Large intestine (tissue), 3 donors: ENCODE results near the gene RNF130. TPM values are rescaled to one million over a fixed set of nuclear protein-coding genes. Genes with fewer than 3 reads are reported as not detected.

Source experiments
- DNase-seq, 2 donors: peaks; one replicate each; pipeline versions ENCODE4 v3.0.0 to v3.0.0-alpha.2; 2013
- H3K27ac ChIP-seq: one replicate; pipeline ENCODE4 v1.5.1; 2013; ENCODE audit warnings: low read length
- H3K27me3 ChIP-seq: 2 replicates; pipeline ENCODE4 v1.6.1; 2013; ENCODE audit warnings: low read length; ENCODE audit not compliant: control insufficient read depth, insufficient read depth
- H3K36me3 ChIP-seq: 2 replicates; pipeline ENCODE4 v1.6.1; 2013; ENCODE audit warnings: low read length; ENCODE audit not compliant: control insufficient read depth, insufficient read depth
- H3K4me1 ChIP-seq: one replicate; pipeline ENCODE4 v1.6.1; 2013; ENCODE audit warnings: low read length; ENCODE audit not compliant: control insufficient read depth, insufficient read depth
- H3K4me3 ChIP-seq: one replicate; pipeline ENCODE4 v1.5.1; 2013; ENCODE audit warnings: low read length
- H3K9me3 ChIP-seq: one replicate; pipeline ENCODE4 v1.6.1; 2013; ENCODE audit warnings: mild to moderate bottlenecking, low read depth, low read length, moderate library complexity; ENCODE audit not compliant: control insufficient read depth
- WGBS: methylation state at CpG from one replicate; pipeline ENCODE4 v1.1.5; 2013; ENCODE audit warnings: low lambda C conversion rate; ENCODE audit not compliant: insufficient coverage; 5-methylcytosine and 5-hydroxymethylcytosine counted together
- polyA plus RNA-seq: library from polyadenylated mRNA; unstranded; fragments of 120-200 nt; gene quantifications from one replicate; pipeline ENCODE4 v1.2.1, GENCODE V29; 2013

Gene RNF130
- polyA plus RNA-seq, 1 donor = 30.4 TPM

DNA sequence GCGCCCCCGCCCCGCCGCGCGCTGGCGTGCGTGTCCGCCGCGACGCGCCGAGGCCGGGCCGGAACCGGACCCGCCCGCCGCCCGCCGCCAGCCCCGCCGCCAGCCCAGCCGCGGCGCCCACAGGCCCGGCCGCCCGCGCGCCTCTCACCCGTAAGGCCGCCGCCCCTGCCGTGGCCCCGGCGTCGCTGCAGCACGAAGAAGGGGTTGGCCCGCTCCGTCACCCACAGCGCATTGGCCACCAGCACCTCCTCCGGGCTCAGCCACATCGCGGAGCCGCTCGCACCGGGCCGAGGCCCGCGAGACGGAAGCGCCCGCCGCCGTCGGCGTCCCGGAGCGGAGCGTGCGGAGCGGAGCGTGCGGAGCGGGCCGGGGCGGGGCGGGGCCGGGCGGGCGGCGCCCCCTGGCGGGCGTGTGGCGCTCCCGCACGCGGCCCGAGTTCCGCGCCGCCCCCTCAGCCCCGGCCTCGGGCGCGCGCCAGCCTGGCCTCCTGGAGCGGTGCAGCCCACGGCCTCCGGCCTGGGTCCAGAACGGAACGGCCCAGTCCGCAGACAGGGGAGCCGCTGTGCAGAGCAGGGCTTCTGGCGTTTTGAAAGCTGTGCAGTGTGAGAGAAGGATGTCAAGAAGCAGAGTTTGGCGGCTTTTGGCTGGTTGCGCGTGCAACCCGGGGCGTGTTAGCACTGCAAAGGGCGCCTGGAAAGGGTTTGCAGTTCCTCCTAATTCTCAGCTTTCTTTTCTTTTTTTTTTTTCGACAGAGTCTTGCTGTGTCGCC lies 163.8 kb downstream of the RNF130 start, which contains the start of gene TBC1D9B:
Gene TBC1D9B, minus strand, starts transcription at position 342 of the 769 bp plus-strand sequence. Its CDS starts 76 bp downstream, at position 266.
- Histone ChIP-seq H3K27ac (no peak within 1 kb of the TSS), H3K4me3 (peak within 1 kb of the TSS; percentile 71), H3K36me3 (peaks cover 24% of the 10 kb centered on the region), H3K4me1 (peaks cover 8% of the 10 kb centered on the region), H3K27me3 (no peaks in the 10 kb centered on the region), H3K9me3 (no peaks in the 10 kb centered on the region)
- no CpG with 5 or more reads among the region's 105 CpGs for WGBS
- peak; percentile 45 to 79 for DNase-seq

DNA sequence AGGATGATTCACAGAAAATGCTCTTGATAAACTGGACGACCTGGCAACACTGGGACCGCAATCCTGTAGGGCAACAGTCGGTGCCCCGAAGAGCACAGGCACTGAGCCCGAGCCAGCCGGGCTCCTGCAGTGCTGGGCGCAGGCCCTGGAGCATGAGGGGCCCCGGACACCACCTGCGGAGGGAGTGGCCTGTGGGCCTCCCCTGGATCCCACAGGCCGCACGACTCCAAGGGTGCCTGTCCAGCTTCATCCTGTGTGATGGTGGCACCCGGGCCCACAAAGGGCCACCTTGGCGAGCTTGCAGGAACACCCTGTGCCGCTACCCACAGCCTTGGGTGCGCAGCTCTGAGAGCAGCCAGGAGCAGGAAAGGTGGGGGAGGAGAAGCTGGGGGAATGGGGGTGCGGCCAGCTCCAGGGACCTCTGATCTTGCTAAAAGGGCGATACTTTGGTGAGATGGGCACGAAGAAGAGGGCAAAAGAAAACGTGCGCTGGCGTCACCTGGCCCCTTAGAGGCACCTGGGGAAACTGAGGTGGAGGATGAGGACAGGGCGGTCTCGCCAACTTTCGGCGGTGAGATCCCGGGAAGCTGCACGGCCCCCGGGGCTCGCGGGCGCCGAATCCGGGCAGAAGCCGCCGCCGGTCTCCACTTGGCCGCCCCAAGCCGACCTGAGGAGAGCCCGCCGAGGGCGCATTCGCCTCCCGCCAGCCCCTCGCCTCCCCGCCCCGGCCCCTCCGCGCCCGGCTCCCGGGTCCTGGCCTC lies 164.6 kb downstream of the RNF130 start:
- no CpG with 5 or more reads among the region's 50 CpGs for WGBS
- DNase-seq = peak; percentile 19 to 60
- Histone ChIP-seq H3K4me3 (peak overlapping the region; percentile 71), H3K27ac (no peak overlapping the region), H3K4me1 (peaks cover 8% of the 10 kb centered on the region), H3K36me3 (peaks cover 31% of the 10 kb centered on the region), H3K27me3 (no peaks in the 10 kb centered on the region), H3K9me3 (no peaks in the 10 kb centered on the region)

- H3K27ac ChIP-seq = no peak overlapping the region
- peak overlapping the region; percentile 71 for H3K4me3 ChIP-seq
Observed at GRCh38 chr5:179906294-179906794, 165.2 kb downstream of the RNF130 start.

DNA sequence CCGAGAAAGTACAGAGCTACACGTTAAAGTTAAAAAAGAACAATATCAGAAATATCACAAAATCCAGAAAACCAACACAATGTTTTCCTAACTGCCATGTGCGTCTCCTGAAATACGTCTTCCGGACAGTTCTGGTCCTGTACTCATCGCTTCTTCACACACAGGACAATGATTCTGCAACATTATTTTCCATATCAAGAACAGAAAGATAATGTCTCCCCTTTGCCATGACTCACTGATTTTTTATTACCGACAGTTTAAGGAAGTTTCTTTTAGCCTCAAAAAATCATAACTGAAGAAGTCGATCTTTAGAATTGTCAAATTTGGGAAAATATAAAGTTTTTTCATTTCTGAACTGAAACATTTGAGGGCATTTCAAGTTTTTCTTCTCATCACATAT lies 166.4 kb downstream of the RNF130 start:
- Histone ChIP-seq H3K27me3 (no peaks in the 10 kb centered on the region), H3K36me3 (peaks cover 41% of the 10 kb centered on the region), H3K4me3 (no peak overlapping the region), H3K27ac (no peak overlapping the region), H3K4me1 (peaks cover 8% of the 10 kb centered on the region), H3K9me3 (no peaks in the 10 kb centered on the region)
- DNase-seq = no peak
- WGBS = 97% methylated on average over 6 of the region's 8 CpGs

More at GRCh38 chr5:179906294-179906794, 165.2 kb downstream of the RNF130 start:
- Histone ChIP-seq H3K36me3 (peaks cover 33% of the 10 kb centered on the region), H3K9me3 (no peaks in the 10 kb centered on the region), H3K27me3 (no peaks in the 10 kb centered on the region), H3K4me1 (peaks cover 8% of the 10 kb centered on the region)
- DNase-seq = no peak
- 80% methylated on average over 2 of the region's 24 CpGs for whole genome bisulfite sequencing

Other genes with a start within 250 kb of the RNF130 start
- gene MRNIP, start 212.9 kb downstream of the RNF130 start, polyA plus RNA-seq = 39.4 TPM
- 83.0 TPM for gene TBC1D9B, start 163.9 kb downstream of the RNF130 start, polyA plus RNA-seq
- gene RASGEF1C, start 137.5 kb upstream of the RNF130 start, polyA plus RNA-seq = 1.3 TPM
- 29.8 TPM for gene MAPK9, start 220.3 kb upstream of the RNF130 start, polyA plus RNA-seq